Testis (tissue), 3 donors: Measurements from ENCODE around the gene ADRM1. TPM values are rescaled to one million over a fixed set of nuclear protein-coding genes. Genes with fewer than 3 reads are reported as not detected.

Experiments used
- DNase-seq: peaks from one replicate; pipeline ENCODE4 v3.0.0-alpha.2; 2019
- H3K27ac ChIP-seq, 2 donors: fragments of 200-600 bp; sonication (generic); one replicate each; pipeline ENCODE4 v1.5.1; 2019
- H3K27me3 ChIP-seq: fragments of 200-600 bp; sonication (generic); one replicate; pipeline ENCODE4 v1.5.1; 2019
- H3K36me3 ChIP-seq: fragments of 200-600 bp; sonication (generic); one replicate; pipeline ENCODE4 v1.5.1; 2017; ENCODE audit warnings: low read depth; ENCODE audit errors: missing control alignments
- H3K4me1 ChIP-seq: fragments of 200-600 bp; sonication (generic); one replicate; pipeline ENCODE4 v1.5.1; 2019
- H3K4me3 ChIP-seq, 2 donors: fragments of 200-600 bp; sonication (generic); one replicate each; pipeline ENCODE4 v1.5.1; 2017 to 2019
- H3K9me3 ChIP-seq: fragments of 200-600 bp; sonication (generic); one replicate; pipeline ENCODE4 v1.5.1; 2017
- CTCF ChIP-seq, 3 experiments: fragments of 450-650 bp in 2 of 3; fragments of 200-600 bp in 1 of 3; sonication (generic) in 1 of 3; IDR thresholded peaks; one replicate each; pipeline ENCODE4 v1.5.1; 2016 to 2019; ENCODE audit warnings: antibody characterized with exemption in 3 of 3, mild to moderate bottlenecking in 2 of 3, moderate library complexity in 1 of 3
- POLR2A ChIP-seq: fragments of 450-650 bp; IDR thresholded peaks from one replicate; pipeline ENCODE4 v1.6.1; 2017; ENCODE audit warnings: antibody characterized with exemption, mild to moderate bottlenecking, moderate library complexity
- WGBS, 2 donors: methylation state at CpG; one replicate each; pipeline ENCODE4 v1.1.5; 2018; 5-methylcytosine and 5-hydroxymethylcytosine counted together
- intact Hi-C: fragments of 100-400 bp; cut with DNase I; formaldehyde crosslinking; loops from one replicate; pipeline ENCODE4 v1.15.1; 2023; ENCODE audit warnings: low total_unique reads
- polyA plus RNA-seq: library from polyadenylated mRNA; stranded (reverse); fragments of 350-450 nt; fragmentation: Illumina TruSeq; extraction: RNeasy Lipid Tissue Mini Kit (QIAGEN cat#74804); gene quantifications from one replicate; pipeline ENCODE4 v1.2.3, GENCODE V29; 2014; ENCODE audit warnings: low read depth, low replicate concordance; ENCODE audit not compliant: insufficient read depth
- total RNA-seq, 2 donors: library from RNA; depleted of rRNA; stranded (reverse); fragments of >200 nt; gene quantifications; one replicate each; pipeline ENCODE4 v1.2.3, GENCODE V29; 2016

Gene ADRM1
- total and polyA plus RNA-seq, 3 donors from 2014 or later, result 191 to 286 (median 283) TPM

DNA sequence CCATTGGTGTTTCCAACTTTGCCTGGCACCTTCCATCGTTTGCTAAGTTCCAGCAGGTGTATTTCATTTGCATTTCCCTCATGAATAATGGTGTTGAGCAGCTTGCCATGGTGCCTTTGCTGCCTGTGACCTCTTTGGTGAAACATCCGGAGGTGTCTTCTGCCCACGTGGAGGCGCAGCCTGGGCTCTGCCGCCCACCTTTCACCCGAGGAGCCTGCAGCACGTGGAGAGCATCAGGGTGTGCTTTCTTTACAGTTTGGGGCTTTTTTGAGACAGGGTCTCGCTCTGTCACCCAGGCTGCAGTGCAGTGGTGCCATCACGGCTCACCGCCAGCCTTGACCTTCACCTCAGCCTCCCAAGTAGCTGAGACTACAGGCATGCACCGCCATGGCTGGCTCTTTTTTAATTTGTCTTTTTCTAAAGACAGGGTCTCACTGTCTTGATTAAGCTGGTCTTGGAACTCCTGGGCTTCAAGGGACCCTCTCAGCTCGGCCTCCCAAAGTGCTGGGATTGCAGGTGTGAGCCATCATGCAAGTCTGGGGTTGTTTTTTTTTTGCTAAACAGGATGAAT, 3.0 kb upstream of the ADRM1 start:
- H3K27me3 ChIP-seq, result no peaks in the 10 kb centered on the region
- 75 to 76% methylated on average over 12 of the region's 12 CpGs for WGBS, 2 donors
- intact Hi-C loops, result loop anchor here (5.0 kb wide), 1 partner anchor 83 kb away; no protein-coding TSS in a partner anchor
- no peak for DNase-seq
- no peak overlapping the region for H3K4me3 ChIP-seq
- H3K27ac ChIP-seq, result no peak overlapping the region
- H3K4me1 ChIP-seq, result peaks cover 41% of the 10 kb centered on the region
- H3K36me3 ChIP-seq, result no peaks in the 10 kb centered on the region
- TF ChIP-seq POLR2A (no peak), CTCF (IDR thresholded peaks at IDR 0.05) (no peak)
- no peaks in the 10 kb centered on the region for H3K9me3 ChIP-seq

DNA sequence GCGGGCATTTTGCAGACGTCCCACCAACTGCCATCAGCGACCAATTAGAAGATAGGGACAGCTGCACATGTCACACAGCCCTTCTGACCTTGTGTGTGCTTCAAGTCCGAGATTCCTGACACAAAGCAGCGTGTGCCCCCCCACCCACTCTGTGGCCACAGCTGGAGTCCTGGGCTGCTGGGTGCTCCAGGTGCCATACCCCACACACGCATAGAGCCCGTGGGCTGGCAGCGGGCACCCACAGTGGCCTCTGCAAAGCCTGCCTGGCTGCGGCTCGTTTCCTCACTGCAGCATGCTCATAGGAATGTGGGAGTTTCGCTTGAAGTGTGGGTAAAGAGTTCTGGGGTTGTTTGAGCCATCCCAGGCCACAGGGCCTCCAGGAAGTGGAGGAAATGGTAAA, 2.5 kb upstream of the ADRM1 start:
- H3K4me1 ChIP-seq, result peaks cover 47% of the 10 kb centered on the region
- H3K36me3 ChIP-seq, result no peaks in the 10 kb centered on the region
- no peaks in the 10 kb centered on the region for H3K9me3 ChIP-seq
- no peak for DNase-seq
- H3K27ac ChIP-seq, result no peak overlapping the region
- intact Hi-C loops, result loop anchor here (5.0 kb wide), 1 partner anchor 82 kb away; no protein-coding TSS in a partner anchor
- no peak for TF ChIP-seq POLR2A
- TF ChIP-seq CTCF (IDR thresholded peaks at IDR 0.05), result no peak
- no peaks in the 10 kb centered on the region for H3K27me3 ChIP-seq
- no peak overlapping the region for H3K4me3 ChIP-seq
- 71 to 89% methylated on average over 6 to 11 of the region's 11 CpGs for WGBS, 2 donors

DNA sequence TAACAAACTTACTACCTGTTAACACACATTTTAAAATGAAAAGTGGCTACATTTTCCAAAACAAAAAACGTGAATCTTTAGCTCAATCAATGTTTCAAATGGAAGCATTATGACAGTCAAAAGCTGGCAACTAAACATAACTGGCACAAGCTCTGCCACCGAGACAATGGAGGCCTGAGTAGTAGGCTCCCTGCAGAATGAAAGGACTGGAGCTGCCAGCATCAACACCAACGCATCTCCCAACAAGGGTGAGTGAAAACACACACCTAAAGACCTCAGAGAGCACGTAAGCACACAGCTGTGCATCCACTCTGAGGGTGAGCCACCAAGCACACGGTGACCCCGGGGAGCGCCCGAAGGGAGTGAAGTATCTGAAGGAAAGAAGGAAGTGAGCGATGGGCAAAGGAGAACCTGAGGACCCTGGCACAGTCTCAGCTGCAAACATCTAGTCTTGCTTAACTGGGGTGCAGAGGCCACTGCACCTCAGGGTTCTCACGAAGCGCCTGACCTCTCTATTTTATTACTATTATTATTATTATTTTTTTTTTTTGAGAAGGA, 1.6 kb upstream of the ADRM1 start:
- WGBS, 2 donors, result 64 to 75% methylated on average over 11 of the region's 11 CpGs
- Histone ChIP-seq H3K4me3 (no peak overlapping the region), H3K36me3 (no peaks in the 10 kb centered on the region), H3K9me3 (no peaks in the 10 kb centered on the region), H3K27ac (no peak overlapping the region), H3K27me3 (no peaks in the 10 kb centered on the region), H3K4me1 (peaks cover 50% of the 10 kb centered on the region)
- intact Hi-C loops, result loop anchor here (5.0 kb wide), 1 partner anchor 81 kb away; no protein-coding TSS in a partner anchor
- TF ChIP-seq POLR2A, result no peak
- no peak for TF ChIP-seq CTCF (IDR thresholded peaks at IDR 0.05)
- DNase-seq, result no peak

DNA sequence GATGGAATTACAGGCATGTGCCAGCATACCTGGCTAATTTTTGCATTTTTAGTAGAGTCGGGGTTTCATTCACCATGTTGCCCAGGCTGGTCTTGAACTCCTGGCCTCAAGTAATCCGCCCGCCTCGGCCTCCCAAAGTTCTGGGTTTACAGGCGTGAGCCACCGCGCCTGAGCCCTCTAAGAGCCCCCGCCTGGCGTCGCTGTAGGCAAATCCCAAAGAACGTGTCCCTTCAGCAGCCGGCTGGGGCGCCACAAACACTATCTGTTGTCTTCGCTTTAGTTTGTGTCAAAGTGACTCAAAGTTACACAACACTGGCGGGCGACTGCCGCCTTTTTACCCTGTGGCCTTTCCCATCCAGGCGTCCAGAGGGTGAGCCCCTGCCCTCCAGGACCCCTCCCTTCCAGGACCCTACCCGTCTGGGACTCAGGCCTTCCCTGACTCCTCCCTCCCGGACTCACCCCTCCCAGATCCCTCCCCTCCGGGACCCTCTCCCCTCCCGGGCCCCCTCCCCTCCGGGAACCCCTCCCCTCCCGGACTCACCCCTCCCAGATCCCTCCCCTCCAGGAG, 940 bp upstream of the ADRM1 start:
- intact Hi-C loops, result loop anchor here (5.0 kb wide), 1 partner anchor 80 kb away; no protein-coding TSS in a partner anchor
- Histone ChIP-seq H3K9me3 (no peaks in the 10 kb centered on the region), H3K36me3 (no peaks in the 10 kb centered on the region), H3K4me3 (peak overlapping the region; percentile 71 to 95), H3K27me3 (no peaks in the 10 kb centered on the region), H3K4me1 (peaks cover 46% of the 10 kb centered on the region), H3K27ac (peak overlapping the region; percentile 89 to 97)
- DNase-seq, result peak; percentile 94
- TF ChIP-seq CTCF (IDR thresholded peaks at IDR 0.05) (peak; percentile 66 to 88 (median 81)), POLR2A (no peak)
- 4% methylated on average over 24 of the region's 24 CpGs for WGBS, 2 donors
